Spleen (tissue), 11 donors: ENCODE data around the gene PEX14. TPM values are rescaled to one million over a fixed set of nuclear protein-coding genes. Genes with fewer than 3 reads are reported as not detected.

Source experiments
- DNase-seq: peaks from one replicate; pipeline ENCODE4 v3.0.0-alpha.2; 2020
- H3K27ac ChIP-seq, 8 donors: fragments of 200-600 bp; sonication (generic) in 7 of 8; 1 replicate in 4 of 8; 2 replicates in 4 of 8; pipeline versions ENCODE4 v1.5.0 to v1.8.0; 2016 to 2021; ENCODE audit warnings: inconsistent platforms in 4 of 8, mild to moderate bottlenecking in 4 of 8, moderate library complexity in 1 of 8
- H3K27me3 ChIP-seq, 7 donors: fragments of 200-600 bp; sonication (generic) in 6 of 7; replicated peaks in 1 of 7; 1 replicate in 4 of 7; 2 replicates in 3 of 7; pipeline versions ENCODE4 v1.5.0 to v1.8.0; 2016 to 2021; ENCODE audit warnings: inconsistent platforms in 3 of 7, mild to moderate bottlenecking in 1 of 7
- H3K36me3 ChIP-seq, 6 donors: fragments of 200-600 bp; sonication (generic) in 5 of 6; 1 replicate in 4 of 6; 2 replicates in 2 of 6; pipeline versions ENCODE4 v1.5.0 to v1.8.0; 2016 to 2021; ENCODE audit warnings: inconsistent platforms in 2 of 6
- H3K4me1 ChIP-seq, 6 donors: fragments of 200-600 bp; sonication (generic) in 5 of 6; 1 replicate in 3 of 6; 2 replicates in 3 of 6; pipeline versions ENCODE4 v1.5.0 to v1.8.0; 2016 to 2021; ENCODE audit warnings: inconsistent platforms in 3 of 6
- H3K4me3 ChIP-seq, 8 donors: fragments of 200-600 bp; sonication (generic) in 7 of 8; 1 replicate in 4 of 8; 2 replicates in 4 of 8; pipeline versions ENCODE4 v1.5.0 to v1.8.0; 2016 to 2021; ENCODE audit warnings: inconsistent platforms in 4 of 8, mild to moderate bottlenecking in 4 of 8, moderate library complexity in 2 of 8
- H3K9me3 ChIP-seq, 8 donors: fragments of 200-600 bp; sonication (generic) in 7 of 8; 1 replicate in 4 of 8; 2 replicates in 4 of 8; pipeline versions ENCODE4 v1.5.0 to v1.8.0; 2016 to 2021; ENCODE audit warnings: inconsistent platforms in 4 of 8
- POLR2A ChIP-seq, 3 donors: fragments of 450-650 bp; IDR thresholded peaks; one replicate each; pipeline ENCODE4 v1.5.1; 2017; ENCODE audit warnings: antibody characterized with exemption in 3 of 3, mild to moderate bottlenecking in 1 of 3
- POLR2AphosphoS5 ChIP-seq, 3 donors: sonication (generic); formaldehyde crosslinking; IDR thresholded peaks; one replicate each; pipeline ENCODE4 v1.5.1; 2017; ENCODE audit warnings: antibody characterized with exemption in 3 of 3
- WGBS, 5 donors: extraction: QIAGEN DNeasy Blood & Tissue Kit in 3 of 5; methylation state at CpG; one replicate each; pipeline versions ENCODE4 v1.1.5 to v1.1.7; 2013 to 2018; 5-methylcytosine and 5-hydroxymethylcytosine counted together
- intact Hi-C: fragments of 100-400 bp; cut with DNase I; formaldehyde crosslinking; loops from one replicate; pipeline ENCODE4 v1.15.0; 2023; ENCODE audit warnings: low total_unique reads
- polyA plus RNA-seq, 3 donors: library from polyadenylated mRNA; stranded (reverse); fragments of 200-250 nt; gene quantifications; one replicate each; pipeline ENCODE4 v1.2.1, GENCODE V29; 2013
- total RNA-seq, 7 donors: library from RNA; depleted of rRNA in 3 of 7; stranded (reverse); fragments of >200 nt in 3 of 7; fragmentation: NEBNext Ultra II Directional in 4 of 7; extraction: Animal tissue kit (Norgen Biotek cat#: 25700) in 4 of 7; gene quantifications; one replicate each; pipeline versions ENCODE4 v1.1.0 to v1.2.1, GENCODE V29; 2016 to 2021
- TF ChIP-seq, protein P1 (sequence below), 11 experiments: fragments of 200-600 bp in 7 of 11; fragments of 450-650 bp in 4 of 11; sonication (generic) in 4 of 11; IDR thresholded peaks in 8 of 11; conservative IDR thresholded peaks in 3 of 11; 1 replicate in 7 of 11; 2 replicates in 4 of 11; pipeline versions ENCODE4 v1.4.0 to v1.8.0; 2016 to 2021; ENCODE audit warnings: antibody characterized with exemption in 11 of 11, inconsistent platforms in 4 of 11, mild to moderate bottlenecking in 1 of 11
- donor health status: healthy with polysubstance abuse.
- donor health status: DM: no; HTN: no; CAD: no; lungs with moderate emphysema.
- donor health status: DM: no; HTN: no; CAD: no.
- donor health status: Bipolar disorder and iron deficiency.
- donor health status: healthy.
- donor health status: DM: no; HTN: no; CAD: no.
- donor health status: DM: yes; HTN: yes; CAD: no.

PEX14 gene
- total and polyA plus RNA-seq, 10 donors: 9.3 to 19.7 (median 12.1) TPM

DNA sequence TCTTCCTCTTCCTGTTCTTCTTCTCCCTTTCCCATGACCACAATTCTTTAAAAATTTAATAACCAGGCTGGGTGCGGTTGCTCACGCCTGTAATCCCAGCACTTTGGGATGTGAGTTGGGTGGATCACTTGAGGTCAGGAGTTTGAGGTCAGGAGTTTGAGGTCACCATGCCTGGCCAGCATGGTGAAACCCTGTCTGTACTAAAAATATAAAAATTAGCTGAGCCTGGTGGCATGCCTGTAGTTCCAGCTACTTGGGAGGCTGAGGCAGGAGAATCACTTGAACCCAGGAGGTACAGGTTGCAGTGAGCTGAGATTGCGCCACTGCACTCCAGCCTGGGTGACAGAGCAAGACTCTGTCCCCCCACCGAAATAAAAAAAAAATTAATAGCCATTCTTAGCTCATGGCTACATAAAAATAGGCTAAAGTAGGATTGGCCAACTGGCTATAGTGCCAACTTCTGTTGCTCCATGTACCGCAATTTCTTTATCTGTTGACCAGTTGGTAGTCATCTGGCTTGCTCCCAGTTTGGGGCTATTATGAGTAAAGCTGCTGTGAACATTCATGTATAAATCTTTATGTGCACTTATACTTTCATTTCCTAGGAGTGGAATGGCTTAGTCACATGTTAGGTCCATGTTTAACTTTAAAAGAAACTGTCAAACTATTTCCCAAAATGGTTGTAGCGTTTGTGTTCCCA lies 136.3 kb downstream of the PEX14 start:
- H3K36me3 ChIP-seq: peaks cover 0 to 28% (median 0%) of the 10 kb centered on the region in 6 donors
- H3K9me3 ChIP-seq: no peaks in the 10 kb centered on the region
- DNase-seq: no peak
- H3K27ac ChIP-seq: no peak overlapping the region
- H3K4me1 ChIP-seq: no peaks in the 10 kb centered on the region
- H3K27me3 ChIP-seq: no peaks in the 10 kb centered on the region
- TF ChIP-seq POLR2AphosphoS5 (IDR thresholded peaks at IDR 0.05): no peak
- TF ChIP-seq, protein P1, sequence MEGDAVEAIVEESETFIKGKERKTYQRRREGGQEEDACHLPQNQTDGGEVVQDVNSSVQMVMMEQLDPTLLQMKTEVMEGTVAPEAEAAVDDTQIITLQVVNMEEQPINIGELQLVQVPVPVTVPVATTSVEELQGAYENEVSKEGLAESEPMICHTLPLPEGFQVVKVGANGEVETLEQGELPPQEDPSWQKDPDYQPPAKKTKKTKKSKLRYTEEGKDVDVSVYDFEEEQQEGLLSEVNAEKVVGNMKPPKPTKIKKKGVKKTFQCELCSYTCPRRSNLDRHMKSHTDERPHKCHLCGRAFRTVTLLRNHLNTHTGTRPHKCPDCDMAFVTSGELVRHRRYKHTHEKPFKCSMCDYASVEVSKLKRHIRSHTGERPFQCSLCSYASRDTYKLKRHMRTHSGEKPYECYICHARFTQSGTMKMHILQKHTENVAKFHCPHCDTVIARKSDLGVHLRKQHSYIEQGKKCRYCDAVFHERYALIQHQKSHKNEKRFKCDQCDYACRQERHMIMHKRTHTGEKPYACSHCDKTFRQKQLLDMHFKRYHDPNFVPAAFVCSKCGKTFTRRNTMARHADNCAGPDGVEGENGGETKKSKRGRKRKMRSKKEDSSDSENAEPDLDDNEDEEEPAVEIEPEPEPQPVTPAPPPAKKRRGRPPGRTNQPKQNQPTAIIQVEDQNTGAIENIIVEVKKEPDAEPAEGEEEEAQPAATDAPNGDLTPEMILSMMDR (IDR thresholded peaks at IDR 0.05 in 8 of 11, conservative IDR thresholded peaks at IDR 0.05 in 3 of 11): no peak
- 91 to 96% (median 93%) methylated on average over 6 of the region's 6 CpGs for WGBS, 5 donors
- intact Hi-C loops: no loop called here
- H3K4me3 ChIP-seq: no peak overlapping the region

DNA sequence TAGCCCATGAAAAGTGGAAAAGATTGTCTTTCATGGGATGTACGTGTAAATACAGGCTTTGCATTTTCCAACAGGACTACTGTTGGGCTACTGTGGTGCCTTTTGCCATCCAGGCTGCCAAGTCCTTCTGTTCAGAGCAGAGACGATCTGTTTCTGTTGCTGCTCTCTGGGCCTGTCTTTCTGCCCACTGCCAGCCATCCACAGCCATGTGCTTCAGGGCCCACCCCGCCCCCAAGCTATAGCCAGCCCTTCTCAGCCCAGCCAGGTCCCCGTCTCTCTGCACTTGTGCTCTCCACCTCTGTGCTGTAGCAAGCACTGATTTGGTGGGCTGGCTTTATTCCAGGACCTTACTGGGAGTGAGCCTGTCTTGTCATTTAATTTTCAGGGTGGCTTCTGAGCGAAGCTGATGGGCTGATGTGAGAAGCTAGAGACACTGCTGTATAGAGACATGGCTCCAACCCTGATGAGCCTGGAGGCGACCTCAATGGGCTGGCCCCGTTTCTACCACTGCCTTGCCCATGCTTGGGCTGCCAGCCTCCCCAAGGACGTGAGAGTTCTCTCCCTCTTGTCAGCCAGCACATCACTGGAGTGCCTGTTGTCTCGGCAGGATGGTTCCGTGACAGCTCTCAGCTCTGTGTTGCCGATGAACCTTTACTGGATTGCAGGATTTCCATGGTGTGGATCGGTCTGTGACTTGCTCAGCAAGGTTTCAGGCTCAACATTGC lies 137.8 kb downstream of the PEX14 start:
- intact Hi-C loops: no loop called here
- no peaks in the 10 kb centered on the region for H3K9me3 ChIP-seq
- WGBS, 5 donors: 84 to 96% (median 92%) methylated on average over 12 of the region's 12 CpGs
- peaks cover 0 to 33% (median 0%) of the 10 kb centered on the region in 6 donors for H3K36me3 ChIP-seq
- no peaks in the 10 kb centered on the region for H3K4me1 ChIP-seq
- TF ChIP-seq POLR2A (IDR thresholded peaks at IDR 0.05) (no peak), POLR2AphosphoS5 (IDR thresholded peaks at IDR 0.05) (no peak)
- TF ChIP-seq, protein P1 (IDR thresholded peaks at IDR 0.05 in 8 of 11, conservative IDR thresholded peaks at IDR 0.05 in 3 of 11): no peak
- peak; percentile 59 for DNase-seq
- no peak overlapping the region for H3K27ac ChIP-seq
- no peaks in the 10 kb centered on the region for H3K27me3 ChIP-seq
- H3K4me3 ChIP-seq: no peak overlapping the region

DNA sequence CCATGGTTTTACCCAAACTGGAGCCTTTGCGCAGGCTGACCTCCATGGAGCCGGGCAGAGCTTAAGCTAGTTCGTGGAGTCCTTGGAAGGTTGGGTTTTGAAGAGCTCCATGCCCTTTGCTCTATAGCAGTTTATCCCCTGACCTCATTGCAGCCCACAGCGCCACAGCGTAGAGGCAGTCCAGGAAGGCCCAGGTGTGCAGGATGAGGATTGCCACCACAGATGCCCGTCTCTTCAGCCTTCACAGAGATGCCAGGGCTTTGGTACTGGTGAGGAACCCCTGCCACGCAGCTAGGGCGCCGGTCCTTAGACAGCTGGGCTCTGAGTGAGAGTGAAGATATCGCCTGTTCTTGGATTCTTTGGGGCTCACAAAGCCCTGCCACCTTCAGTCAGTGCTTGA lies 138.6 kb downstream of the PEX14 start:
- 92 to 98% (median 96%) methylated on average over 10 of the region's 10 CpGs for WGBS, 5 donors
- H3K36me3 ChIP-seq: peaks cover 0 to 40% (median 4%) of the 10 kb centered on the region in 6 donors
- peak; percentile 44 for DNase-seq
- no peak overlapping the region for H3K27ac ChIP-seq
- H3K27me3 ChIP-seq: no peaks in the 10 kb centered on the region
- no peak overlapping the region for H3K4me3 ChIP-seq
- TF ChIP-seq POLR2AphosphoS5 (IDR thresholded peaks at IDR 0.05) (no peak), POLR2A (IDR thresholded peaks at IDR 0.05) (no peak)
- TF ChIP-seq, protein P1 (IDR thresholded peaks at IDR 0.05 in 8 of 11, conservative IDR thresholded peaks at IDR 0.05 in 3 of 11): no peak
- no peaks in the 10 kb centered on the region for H3K4me1 ChIP-seq
- intact Hi-C loops: no loop called here
- no peaks in the 10 kb centered on the region for H3K9me3 ChIP-seq

DNA sequence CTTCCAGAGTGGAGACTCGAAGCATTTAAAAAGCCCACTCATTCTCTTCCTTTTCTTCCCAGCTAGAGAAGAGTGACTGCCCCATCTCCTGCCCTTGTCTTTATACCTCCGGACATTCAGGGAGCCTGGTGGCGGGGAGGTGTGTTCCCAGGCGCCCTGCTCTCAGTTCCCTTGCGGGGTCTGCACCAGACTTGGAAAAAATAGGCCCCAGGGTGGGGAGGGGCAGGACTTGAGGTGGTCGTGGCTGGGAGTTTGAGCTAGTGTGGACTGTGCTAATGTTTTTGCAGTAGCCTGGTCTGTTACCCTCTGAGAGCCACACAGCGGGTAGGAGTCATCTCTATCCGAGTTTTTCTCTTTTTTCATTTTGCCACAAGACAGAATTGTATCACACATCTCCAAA lies 139.1 kb downstream of the PEX14 start:
- intact Hi-C loops: no loop called here
- DNase-seq: peak; percentile 22

More for the DNA sequence above, 139.1 kb downstream of the PEX14 start:
- Histone ChIP-seq H3K4me3 (no peak overlapping the region), H3K27ac (no peak overlapping the region), H3K36me3 (peaks cover 0 to 45% (median 8%) of the 10 kb centered on the region in 6 donors), H3K4me1 (no peaks in the 10 kb centered on the region), H3K9me3 (no peaks in the 10 kb centered on the region), H3K27me3 (no peaks in the 10 kb centered on the region)
- 93 to 96% (median 93%) methylated on average over 8 of the region's 8 CpGs for WGBS, 5 donors
- TF ChIP-seq, protein P1 (IDR thresholded peaks at IDR 0.05 in 8 of 11, conservative IDR thresholded peaks at IDR 0.05 in 3 of 11): no peak
- no peak for TF ChIP-seq POLR2A (IDR thresholded peaks at IDR 0.05)
